Naive thymus-derived CD4-positive, alpha-beta T cell (primary cell): ENCODE measurements around the gene UBASH3B. TPM values are rescaled to one million over a fixed set of nuclear protein-coding genes. Genes with fewer than 3 reads are reported as not detected.
A peak's percentile ranks its signal among the peaks of the same experiment; 100 is the strongest.
"Not testable (repeated sequence)": the region's sequence is repeated elsewhere in the genome, so short reads cannot be mapped to it uniquely, and the experiment has no call there.

Experiments used
- ATAC-seq: fragments of 150-1000 bp; cut with Tn5 transposase; 2 replicates; pipeline ENCODE4 v1.10.0; 2021; ENCODE audit warnings: mild to moderate bottlenecking, moderate library complexity
- CTCF ChIA-PET: fragments of 350-600 bp; sonication (Branson Sonifier 250); formaldehyde crosslinking; loops from one replicate; lab custom pipeline; 2021; ENCODE audit warnings: antibody characterized with exemption; lab: Charles Lee
- POLR2A ChIA-PET: fragments of 350-600 bp; sonication (Branson Sonifier 250); formaldehyde crosslinking; loops from one replicate; lab custom pipeline; 2021; ENCODE audit warnings: antibody characterized with exemption, inconsistent platforms; lab: Charles Lee
- DNase-seq, 9 donors: peaks; one replicate each; pipeline versions ENCODE4 v3.0.0 to v3.0.0-alpha.2; 2020 to 2022; ENCODE audit warnings: mixed read lengths in 1 of 9
- H3K27ac ChIP-seq: one replicate; pipeline ENCODE4 v1.7.0; 2013; ENCODE audit warnings: mild to moderate bottlenecking, low read depth, low read length, moderate library complexity
- H3K27me3 ChIP-seq, 2 donors: one replicate each; pipeline ENCODE4 v1.7.0; 2013; ENCODE audit warnings: low read length in 2 of 2, mild to moderate bottlenecking in 2 of 2, moderate library complexity in 2 of 2; ENCODE audit not compliant: control insufficient read depth in 2 of 2, insufficient read depth in 2 of 2
- H3K36me3 ChIP-seq, 3 experiments: 1 replicate in 2 of 3; 2 replicates in 1 of 3; pipeline ENCODE4 v1.7.0; 2013; ENCODE audit warnings: low read length in 3 of 3, mild to moderate bottlenecking in 3 of 3, moderate library complexity in 1 of 3; ENCODE audit not compliant: insufficient read depth in 3 of 3, control insufficient read depth in 2 of 3
- H3K4me1 ChIP-seq, 2 donors: one replicate each; pipeline ENCODE4 v1.7.0; 2013; ENCODE audit warnings: low read length in 2 of 2, mild to moderate bottlenecking in 2 of 2, moderate library complexity in 1 of 2; ENCODE audit not compliant: control insufficient read depth in 2 of 2, insufficient read depth in 2 of 2
- H3K4me3 ChIP-seq: 2 replicates; pipeline ENCODE4 v1.7.0; 2013; ENCODE audit warnings: mild to moderate bottlenecking, low read length
- H3K9me3 ChIP-seq, 3 experiments: 1 replicate in 2 of 3; 2 replicates in 1 of 3; pipeline ENCODE4 v1.7.0; 2013; ENCODE audit warnings: low read length in 3 of 3; ENCODE audit not compliant: control insufficient read depth in 2 of 3
- H3K27ac Mint-ChIP-seq, 9 donors: one replicate each; pipeline ENCODE4 v1.8.0; 2020 to 2022; ENCODE audit warnings: mixed read lengths in 9 of 9, mild to moderate bottlenecking in 8 of 9, moderate library complexity in 5 of 9, inconsistent platforms in 2 of 9
- H3K27me3 Mint-ChIP-seq, 5 donors: one replicate each; pipeline ENCODE4 v1.8.0; 2021 to 2022; ENCODE audit warnings: mixed read lengths in 5 of 5, mild to moderate bottlenecking in 1 of 5
- H3K36me3 Mint-ChIP-seq, 5 donors: one replicate each; pipeline ENCODE4 v1.8.0; 2020 to 2022; ENCODE audit warnings: mixed read lengths in 5 of 5, mild to moderate bottlenecking in 3 of 5, inconsistent platforms in 1 of 5
- H3K4me1 Mint-ChIP-seq, 7 donors: one replicate each; pipeline ENCODE4 v1.8.0; 2020 to 2022; ENCODE audit warnings: mixed read lengths in 7 of 7, mild to moderate bottlenecking in 3 of 7, inconsistent platforms in 1 of 7
- H3K4me3 Mint-ChIP-seq, 10 donors: one replicate each; pipeline ENCODE4 v1.8.0; 2020 to 2022; ENCODE audit warnings: mild to moderate bottlenecking in 10 of 10, mixed read lengths in 10 of 10, moderate library complexity in 6 of 10, inconsistent platforms in 2 of 10
- H3K9me3 Mint-ChIP-seq, 11 donors: one replicate each; pipeline ENCODE4 v1.8.0; 2020 to 2022; ENCODE audit warnings: mixed read lengths in 11 of 11, mild to moderate bottlenecking in 4 of 11, inconsistent platforms in 1 of 11, moderate library complexity in 1 of 11
- intact Hi-C, 2 donors: fragments of 100-400 bp; cut with micrococcal nuclease; formaldehyde crosslinking; loops; one replicate each; pipeline ENCODE4 v1.15.1; 2023
- polyA plus RNA-seq, 2 donors: library from polyadenylated mRNA; unstranded; fragments of 300-500 nt; fragmentation: Illumina TruSeq; gene quantifications; one replicate each; pipeline ENCODE4 v1.2.3, GENCODE V29; 2021
- total RNA-seq, 6 experiments: library from RNA in 5 of 6; stranded (reverse) in 5 of 6; gene quantifications; 1 replicate in 5 of 6; 2 replicates in 1 of 6; pipeline ENCODE4 v1.2.3 and lab custom pipeline; 2021 to 2026

UBASH3B gene
- total and polyA plus RNA-seq, 7 experiments from 2014 or later = 10.3 to 49.8 (median 42.3) TPM

DNA sequence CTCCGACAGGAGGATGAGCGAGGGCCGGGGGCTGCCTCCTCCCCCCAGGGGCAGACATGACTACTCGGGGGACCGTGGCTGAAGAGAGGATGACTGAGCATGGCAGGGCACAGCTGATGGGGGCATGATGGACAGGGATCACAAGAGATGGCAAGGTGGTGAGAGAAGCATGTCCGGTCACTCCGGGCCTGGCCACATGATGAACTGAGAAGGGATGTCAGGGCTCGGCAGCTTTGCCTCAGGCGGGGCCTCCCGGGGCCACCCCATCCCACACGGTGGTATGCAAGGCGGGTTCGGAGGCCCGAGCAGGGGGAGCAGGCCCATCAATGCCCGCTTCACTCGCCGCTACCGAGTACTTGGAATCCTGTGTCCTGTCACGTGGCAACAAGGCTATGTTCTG lies 36.6 kb upstream of the UBASH3B start:
- H3K36me3 ChIP-seq = no peaks in the 10 kb centered on the region
- no peaks in the 10 kb centered on the region for H3K27me3 ChIP-seq
- Mint-ChIP-seq H3K36me3 (peaks cover 0 to 4% (median 3%) of the 10 kb centered on the region in 5 donors), H3K4me1 (peaks cover 0 to 5% (median 0%) of the 10 kb centered on the region in 7 donors), H3K4me3 (no peak overlapping the region), H3K9me3 (peaks cover 0 to 7% (median 0%) of the 10 kb centered on the region in 11 donors), H3K27me3 (peaks cover 0 to 15% (median 0%) of the 10 kb centered on the region in 5 donors), H3K27ac (no peak overlapping the region)
- no peak for DNase-seq
- H3K4me3 ChIP-seq = no peak overlapping the region
- no peaks in the 10 kb centered on the region for H3K4me1 ChIP-seq
- intact Hi-C loops = no loop called here
- H3K27ac ChIP-seq = no peak overlapping the region
- H3K9me3 ChIP-seq = no peaks in the 10 kb centered on the region
- POLR2A ChIA-PET = interaction anchor here (0.7 to 1.2 kb wide), 2 partner anchors 9 to 146 kb away, joined by 3 read pairs; no protein-coding TSS in a partner anchor
- no peak for ATAC-seq
- CTCF ChIA-PET = no interaction called here

DNA sequence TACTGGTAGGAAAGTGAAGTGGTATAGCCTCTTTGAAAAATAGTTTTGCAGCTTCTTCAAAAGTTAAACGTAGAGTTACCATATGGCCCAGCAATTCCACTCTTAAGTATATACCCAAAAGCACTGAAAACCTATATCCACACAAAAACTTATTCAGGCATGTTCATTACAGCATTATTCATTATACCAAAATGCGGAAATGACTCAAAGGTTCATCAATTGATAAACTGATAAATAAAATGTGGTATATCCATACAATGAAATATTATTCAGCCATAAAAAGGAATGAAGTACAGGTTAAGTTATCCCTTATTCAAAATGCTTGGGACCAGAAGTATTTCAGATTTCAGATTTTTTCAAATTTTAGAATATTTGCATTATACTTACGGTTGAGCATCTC lies 35.8 kb upstream of the UBASH3B start:
- no peak overlapping the region for H3K4me3 Mint-ChIP-seq
- Histone ChIP-seq H3K9me3 (no peaks in the 10 kb centered on the region), H3K27ac (no peak overlapping the region), H3K4me1 (no peaks in the 10 kb centered on the region), H3K27me3 (no peaks in the 10 kb centered on the region), H3K36me3 (no peaks in the 10 kb centered on the region), H3K4me3 (no peak overlapping the region)
- peaks cover 0 to 7% (median 0%) of the 10 kb centered on the region in 11 donors for H3K9me3 Mint-ChIP-seq
- intact Hi-C loops = no loop called here
- ChIA-PET CTCF (no interaction called here), POLR2A (interaction anchor here (0.7 to 1.2 kb wide), 2 partner anchors 9 to 145 kb away, joined by 3 read pairs; no protein-coding TSS in a partner anchor)
- H3K36me3 Mint-ChIP-seq = peaks cover 0 to 4% (median 3%) of the 10 kb centered on the region in 5 donors
- H3K27ac Mint-ChIP-seq = no peak overlapping the region
- DNase-seq (no peak), ATAC-seq (no peak)
- peaks cover 0 to 18% (median 0%) of the 10 kb centered on the region in 5 donors for H3K27me3 Mint-ChIP-seq
- peaks cover 0 to 5% (median 0%) of the 10 kb centered on the region in 7 donors for H3K4me1 Mint-ChIP-seq

DNA sequence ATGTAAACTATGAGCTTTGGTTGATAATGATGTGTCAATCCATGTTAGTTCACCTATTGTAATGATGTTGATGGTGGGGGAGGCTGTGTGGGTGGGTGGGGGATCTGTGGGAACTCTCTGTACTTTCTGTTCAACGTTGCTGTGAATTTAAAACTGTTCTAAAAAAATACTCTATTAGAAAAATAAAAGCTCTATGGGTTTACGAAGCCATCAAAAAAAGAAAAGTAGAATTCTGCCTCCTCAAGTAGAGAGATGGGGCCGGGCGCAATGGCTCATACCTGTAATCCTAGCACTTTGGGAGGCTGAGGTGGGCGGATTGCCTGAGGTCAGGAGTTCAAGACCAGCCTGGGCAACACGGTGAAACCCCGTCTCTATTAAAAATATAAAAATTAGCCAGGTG lies 30.0 kb upstream of the UBASH3B start:
- DNase-seq, H3K9me3 Mint-ChIP-seq, H3K27me3 ChIP-seq, H3K36me3 ChIP-seq, ATAC-seq, H3K4me1 ChIP-seq, H3K27ac Mint-ChIP-seq, H3K4me3 Mint-ChIP-seq, intact Hi-C loops, H3K4me3 ChIP-seq, H3K36me3 Mint-ChIP-seq, H3K9me3 ChIP-seq, H3K27ac ChIP-seq, H3K4me1 Mint-ChIP-seq: not testable (repeated sequence)
- CTCF ChIA-PET = interaction anchor here (1.0 to 5.3 kb wide), 3 partner anchors 131 to 419 kb away, joined by 3 to 88 read pairs (median 83); no protein-coding TSS in a partner anchor
- H3K27me3 Mint-ChIP-seq = peaks cover 0 to 19% (median 0%) of the 10 kb centered on the region in 5 donors
- POLR2A ChIA-PET = interaction anchor here (0.7 to 1.2 kb wide), 2 partner anchors 27 to 130 kb away, joined by 3 to 7 read pairs; no protein-coding TSS in a partner anchor

DNA sequence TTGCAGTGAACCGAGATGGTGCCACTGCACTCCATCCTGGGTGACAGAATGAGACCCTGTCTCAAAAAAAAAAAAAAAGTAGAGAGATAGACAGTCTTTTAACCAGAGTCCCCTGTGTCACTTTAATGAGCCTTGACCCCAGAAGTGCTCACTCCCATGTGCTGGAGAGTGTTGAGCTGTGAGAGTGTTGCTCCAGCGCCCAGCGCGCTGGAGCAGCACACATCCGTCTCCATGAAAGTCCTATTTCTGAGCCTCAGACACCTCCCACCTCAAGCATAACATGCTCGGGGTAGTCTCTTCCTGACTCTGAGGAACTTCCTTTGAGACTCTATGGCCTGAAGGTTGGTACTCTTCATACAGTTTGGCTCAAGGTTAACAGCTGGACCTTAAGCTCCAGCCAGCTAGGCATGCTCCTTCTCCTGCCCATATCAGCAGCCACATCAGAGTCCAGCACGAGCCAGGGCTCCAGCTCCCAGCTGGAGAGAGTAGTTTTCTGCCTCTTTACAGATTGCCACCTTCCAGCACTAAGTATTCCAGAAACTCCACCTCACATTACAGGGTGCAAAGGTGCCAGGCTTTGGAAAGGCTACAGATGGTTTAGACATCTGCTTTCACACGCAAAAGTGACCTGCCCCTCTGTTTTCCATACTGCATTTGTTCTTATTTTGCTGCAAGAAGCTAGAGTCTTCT lies 29.4 kb upstream of the UBASH3B start:
- H3K9me3 ChIP-seq = no peaks in the 10 kb centered on the region
- Mint-ChIP-seq H3K9me3 (peaks cover 0 to 2% (median 0%) of the 10 kb centered on the region in 11 donors), H3K4me3 (no peak overlapping the region), H3K36me3 (no peaks in the 10 kb centered on the region), H3K27me3 (peaks cover 0 to 19% (median 0%) of the 10 kb centered on the region in 5 donors), H3K4me1 (peaks cover 0 to 10% (median 6%) of the 10 kb centered on the region in 7 donors), H3K27ac (no peak overlapping the region)
- intact Hi-C loops = no loop called here
- H3K27ac ChIP-seq = no peak overlapping the region
- CTCF ChIA-PET = interaction anchor here (0.7 to 5.3 kb wide), 4 partner anchors 130 to 481 kb away, joined by 3 to 88 read pairs (median 44); no protein-coding TSS in a partner anchor
- no peak overlapping the region for H3K4me3 ChIP-seq
- ATAC-seq (no peak), DNase-seq (no peak)
- H3K36me3 ChIP-seq = no peaks in the 10 kb centered on the region
- no peaks in the 10 kb centered on the region for H3K27me3 ChIP-seq
- H3K4me1 ChIP-seq = no peaks in the 10 kb centered on the region
- POLR2A ChIA-PET = interaction anchor here (0.7 to 1.2 kb wide), 2 partner anchors 26 to 130 kb away, joined by 3 to 7 read pairs; no protein-coding TSS in a partner anchor

DNA sequence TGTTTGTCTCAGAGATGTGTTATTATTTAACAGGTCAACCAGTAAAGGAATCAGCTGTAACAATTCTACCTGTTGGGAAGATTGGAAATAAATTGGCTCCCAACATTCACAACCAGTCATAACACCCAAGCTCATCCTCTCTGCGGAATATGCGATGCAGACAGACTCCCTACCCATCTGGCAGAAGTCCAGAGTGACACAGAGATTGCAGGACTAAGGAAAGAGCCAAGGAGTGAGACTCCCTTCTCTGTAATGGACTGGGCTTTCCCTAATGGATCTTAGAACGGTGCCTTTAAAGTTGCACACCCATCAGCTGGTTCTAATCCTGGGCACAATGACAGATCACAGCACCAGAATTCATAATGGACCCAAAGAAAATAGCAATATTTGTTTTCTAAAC lies 27.8 kb upstream of the UBASH3B start:
- no peaks in the 10 kb centered on the region for H3K9me3 ChIP-seq
- no peak overlapping the region for H3K27ac ChIP-seq
- H3K4me3 Mint-ChIP-seq = no peak overlapping the region
- peaks cover 0 to 26% (median 12%) of the 10 kb centered on the region in 7 donors for H3K4me1 Mint-ChIP-seq
- POLR2A ChIA-PET = interaction anchor here (0.9 to 2.0 kb wide), 2 partner anchors 8 to 154 kb away, joined by 3 to 8 read pairs; no protein-coding TSS in a partner anchor
- no peaks in the 10 kb centered on the region for H3K36me3 ChIP-seq
- no peak for DNase-seq
- CTCF ChIA-PET = interaction anchor here (0.8 to 5.3 kb wide), 5 partner anchors 11 to 154 kb away, joined by 3 to 88 read pairs (median 7); no protein-coding TSS in a partner anchor
- H3K4me1 ChIP-seq = no peaks in the 10 kb centered on the region
- H3K4me3 ChIP-seq = no peak overlapping the region
- H3K27me3 Mint-ChIP-seq = peaks cover 0 to 17% (median 0%) of the 10 kb centered on the region in 5 donors
- no peak for ATAC-seq
- H3K36me3 Mint-ChIP-seq = no peaks in the 10 kb centered on the region
- no peaks in the 10 kb centered on the region for H3K9me3 Mint-ChIP-seq
- no peak overlapping the region for H3K27ac Mint-ChIP-seq
- H3K27me3 ChIP-seq = no peaks in the 10 kb centered on the region
- intact Hi-C loops = loop anchor here in 1 of 2 donors (2.0 kb wide), 1 partner anchor 61 kb away; no protein-coding TSS in a partner anchor

DNA sequence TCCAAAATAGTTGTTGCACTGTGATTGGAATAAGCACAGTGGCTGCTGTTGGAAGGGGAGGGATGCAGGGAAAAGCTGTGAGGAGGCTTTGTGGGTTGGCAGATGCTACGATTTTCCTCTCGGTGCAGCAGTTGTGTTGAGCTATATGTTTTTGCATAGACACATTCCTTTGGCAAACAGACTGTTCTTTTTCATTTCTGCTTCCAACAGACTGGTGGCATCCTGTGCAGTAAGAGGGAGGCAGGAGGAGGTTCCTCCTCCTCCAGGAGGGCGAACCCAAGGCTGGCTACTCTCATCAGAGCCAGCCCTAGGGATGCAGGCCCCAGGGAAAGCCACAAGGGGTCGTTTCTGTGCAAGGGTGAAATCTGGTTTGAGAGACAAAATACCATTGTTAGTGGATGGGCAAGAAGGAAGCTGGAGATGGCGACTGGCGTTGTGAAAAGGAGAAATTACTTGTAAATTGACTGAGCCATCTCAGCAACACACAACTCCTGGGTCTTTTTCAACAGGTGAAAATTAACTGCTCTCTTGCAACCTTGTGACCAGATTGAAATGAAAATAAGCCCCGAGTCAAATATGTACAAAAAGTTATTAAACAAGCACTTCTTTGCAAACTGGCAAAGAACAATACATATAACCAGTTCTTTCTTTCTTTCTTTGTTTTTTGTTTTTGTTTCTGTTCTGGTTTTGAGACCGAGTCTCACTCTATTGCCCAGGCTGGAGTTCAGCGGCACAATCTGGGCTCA lies 26.5 kb upstream of the UBASH3B start:
- no peak overlapping the region for H3K4me3 Mint-ChIP-seq
- ChIA-PET CTCF (interaction anchor here (0.6 to 5.3 kb wide), 18 partner anchors 8 to 427 kb away, joined by 3 to 88 read pairs (median 5); no protein-coding TSS in a partner anchor), POLR2A (interaction anchor here (0.6 to 2.0 kb wide), 5 partner anchors 9 to 153 kb away, joined by 3 to 9 read pairs (median 4); no protein-coding TSS in a partner anchor)
- H3K36me3 Mint-ChIP-seq = no peaks in the 10 kb centered on the region
- Histone ChIP-seq H3K36me3 (no peaks in the 10 kb centered on the region), H3K4me1 (no peaks in the 10 kb centered on the region), H3K27ac (no peak overlapping the region), H3K27me3 (no peaks in the 10 kb centered on the region), H3K4me3 (no peak overlapping the region), H3K9me3 (no peaks in the 10 kb centered on the region)
- intact Hi-C loops = loop anchor here (1.0 to 2.0 kb wide), 7 partner anchors 27 to 394 kb away; no protein-coding TSS in a partner anchor
- H3K27ac Mint-ChIP-seq = peak overlapping the region in 4 of 9 donors; percentile 18 to 49 (median 24)
- DNase-seq (peak; percentile 46 to 70 (median 62)), ATAC-seq (peak; percentile 93)
- peaks cover 0 to 30% (median 16%) of the 10 kb centered on the region in 7 donors for H3K4me1 Mint-ChIP-seq
- peaks cover 0 to 16% (median 0%) of the 10 kb centered on the region in 5 donors for H3K27me3 Mint-ChIP-seq
- H3K9me3 Mint-ChIP-seq = no peaks in the 10 kb centered on the region
